Urothelium cell line (cell line): ENCODE results near the gene ZNF385D.

Source experiments
- DNase-seq: peaks from one replicate; pipeline ENCODE4 v3.0.0; 2011; ENCODE audit warnings: low spot score, mixed read lengths
- FAIRE-seq: peaks from 2 replicates; lab custom pipeline; 2011; peaks lifted over from hg19 to GRCh38; lab: Jason Lieb, UNC

The ZNF385D gene

GRCh38 chr3:21750831-21751391 is at the start of gene ZNF385D:
Gene ZNF385D (minus strand): TSS chr3:21751210. CDS start chr3:21750916, 294 bp downstream.
- peak; percentile 65 for DNase-seq
- peak; percentile 56 for FAIRE-seq

GRCh38 chr3:21798356-21799088 is 47.5 kb upstream of the ZNF385D start:
- DNase-seq (no peak), FAIRE-seq (no peak)

GRCh38 chr3:21795921-21796320 is 44.9 kb upstream of the ZNF385D start:
- DNase-seq (no peak), FAIRE-seq (no peak)

GRCh38 chr3:21795152-21795837 is 44.3 kb upstream of the ZNF385D start:
- no peak for FAIRE-seq
- DNase-seq = no peak

- FAIRE-seq = no peak
Observed at GRCh38 chr3:21794291-21794690, 43.3 kb upstream of the ZNF385D start.

GRCh38 chr3:21792176-21792575 is 41.2 kb upstream of the ZNF385D start:
- FAIRE-seq (no peak), DNase-seq (no peak)

More at GRCh38 chr3:21794291-21794690, 43.3 kb upstream of the ZNF385D start:
- DNase-seq = no peak

GRCh38 chr3:21791356-21791755 is 40.3 kb upstream of the ZNF385D start:
- FAIRE-seq (no peak), DNase-seq (no peak)

- FAIRE-seq (no peak), DNase-seq (no peak)
Observed at GRCh38 chr3:21790466-21790865, 39.5 kb upstream of the ZNF385D start.

- DNase-seq (no peak), FAIRE-seq (no peak)
Observed at GRCh38 chr3:21789730-21790129, 38.7 kb upstream of the ZNF385D start.

GRCh38 chr3:21786438-21786797 is 35.4 kb upstream of the ZNF385D start:
- no peak for FAIRE-seq

GRCh38 chr3:21785765-21786437 is 34.9 kb upstream of the ZNF385D start:
- no peak for FAIRE-seq
- no peak for DNase-seq

More at GRCh38 chr3:21786438-21786797, 35.4 kb upstream of the ZNF385D start:
- DNase-seq = no peak

GRCh38 chr3:21783839-21784238 is 32.8 kb upstream of the ZNF385D start:
- no peak for DNase-seq
- FAIRE-seq = no peak

GRCh38 chr3:21781355-21781754 is 30.3 kb upstream of the ZNF385D start:
- DNase-seq (no peak), FAIRE-seq (no peak)

- DNase-seq = no peak
- no peak for FAIRE-seq
Observed at GRCh38 chr3:21779909-21780308, 28.9 kb upstream of the ZNF385D start.

- no peak for FAIRE-seq
- no peak for DNase-seq
Observed at GRCh38 chr3:21778715-21779114, 27.7 kb upstream of the ZNF385D start.

GRCh38 chr3:21777821-21778220 is 26.8 kb upstream of the ZNF385D start:
- DNase-seq (no peak), FAIRE-seq (no peak)

- DNase-seq (no peak), FAIRE-seq (no peak)
Observed at GRCh38 chr3:21766002-21766401, 15.0 kb upstream of the ZNF385D start.

GRCh38 chr3:21755896-21756295 is 4.9 kb upstream of the ZNF385D start:
- no peak for DNase-seq
- FAIRE-seq = no peak

GRCh38 chr3:21754839-21755238 is 3.8 kb upstream of the ZNF385D start:
- FAIRE-seq (no peak), DNase-seq (no peak)

GRCh38 chr3:21752749-21753347 is 1.8 kb upstream of the ZNF385D start:
- DNase-seq = peak; percentile 30
- no peak for FAIRE-seq

GRCh38 chr3:21751886-21752285 is 876 bp upstream of the ZNF385D start:
- FAIRE-seq (no peak), DNase-seq (no peak)
